Measurements from ENCODE around the gene FXYD4.
"Not testable (repeated sequence)": the region's sequence is repeated elsewhere in the genome, so short reads cannot be mapped to it uniquely, and the experiment has no call there.

Gene FXYD4

GRCh38 chr10:43336061-43336460 lies 35.4 kb upstream of the FXYD4 start:
- H2BK15ac ChIP-seq (ENCODE audit: low read depth, poor library complexity, severe bottlenecking): no peak overlapping the region
- no peak overlapping the region for H2AFZ ChIP-seq (ENCODE audit: low read depth, low read length)
- H3K9ac ChIP-seq (ENCODE audit: low read length): no peak overlapping the region
- peaks cover 26% of the 10 kb centered on the region for H3K4me1 ChIP-seq (ENCODE audit: control insufficient read depth, insufficient read depth, low read depth, low read length)
- no peaks in the 10 kb centered on the region for H3K36me3 ChIP-seq (ENCODE audit: control insufficient read depth in 1 of 2, insufficient read depth in 2 of 2, low read depth in 1 of 2, low read length in 2 of 2)
- no peak overlapping the region for H4K8ac ChIP-seq (ENCODE audit: low read length)
- no peak overlapping the region for H2BK120ac ChIP-seq (ENCODE audit: low read depth, low read length)
- H3K4me3 ChIP-seq (ENCODE audit: insufficient read depth in 1 of 2, low read depth in 1 of 2, low read length in 2 of 2): no peak overlapping the region
- no peak overlapping the region for H3K23ac ChIP-seq (ENCODE audit: low read length in 2 of 2)
- H3K4me2 ChIP-seq (ENCODE audit: low read length, poor library complexity, severe bottlenecking): no peak overlapping the region
- no peak overlapping the region for H2BK12ac ChIP-seq (ENCODE audit: low read length in 2 of 2)
- no peak overlapping the region for H3K14ac ChIP-seq (ENCODE audit: low read length in 2 of 2)
- H2AK5ac ChIP-seq (ENCODE audit: low read length, severe bottlenecking): peak overlapping the region; percentile 73
- H3K79me1 ChIP-seq (replicated peaks; ENCODE audit: low read length, poor library complexity, severe bottlenecking): no peaks in the 10 kb centered on the region
- H3K4ac ChIP-seq (ENCODE audit: low read depth in 1 of 2, low read length in 2 of 2): no peak overlapping the region
- WGBS: 71% methylated on average over 2 of the region's 3 CpGs
- H2BK5ac ChIP-seq (ENCODE audit: low read depth, low read length, poor library complexity, severe bottlenecking): no peak overlapping the region
- H4K91ac ChIP-seq (ENCODE audit: low read length): no peak overlapping the region
- no peak overlapping the region for H3K18ac ChIP-seq (ENCODE audit: low read depth in 1 of 2, low read length in 2 of 2)
- no peak for DNase-seq
- no peaks in the 10 kb centered on the region for H3K9me3 ChIP-seq (ENCODE audit: control insufficient read depth, low read length)
- no peak overlapping the region for H3K27ac ChIP-seq (ENCODE audit: low read length, poor library complexity, severe bottlenecking)
- peaks cover 0 to 41% of the 10 kb centered on the region in 2 experiments for H3K27me3 ChIP-seq (ENCODE audit: control insufficient read depth in 1 of 2, insufficient read depth in 1 of 2, low read length in 2 of 2)

GRCh38 chr10:43336641-43337318 lies 34.7 kb upstream of the FXYD4 start:
- H2AFZ ChIP-seq (ENCODE audit: low read depth, low read length): no peak overlapping the region

DNA sequence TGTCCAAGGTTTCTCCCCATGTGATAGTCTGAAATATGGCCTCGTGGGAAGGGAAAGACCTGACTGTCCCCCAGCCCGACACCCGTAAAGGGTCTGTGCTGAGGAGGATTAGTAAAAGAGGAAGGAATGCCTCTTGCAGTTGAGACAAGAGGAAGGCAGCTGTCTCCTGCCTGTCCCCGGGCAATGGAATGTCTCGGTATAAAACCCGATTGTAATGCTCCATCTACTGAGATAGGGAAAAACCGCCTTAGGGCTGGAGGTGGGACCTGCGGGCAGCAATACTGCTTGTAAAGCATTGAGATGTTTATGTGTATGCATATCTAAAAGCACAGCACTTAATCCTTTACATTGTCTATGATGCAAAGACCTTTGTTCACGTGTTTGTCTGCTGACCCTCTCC lies 33.9 kb upstream of the FXYD4 start:
- H2BK5ac ChIP-seq (ENCODE audit: low read depth, low read length, poor library complexity, severe bottlenecking); H2BK120ac ChIP-seq (ENCODE audit: low read depth, low read length); H4K91ac ChIP-seq (ENCODE audit: low read length); H2AK5ac ChIP-seq (ENCODE audit: low read length, severe bottlenecking); H3K9me3 ChIP-seq (ENCODE audit: control insufficient read depth, low read length); H2BK12ac ChIP-seq (ENCODE audit: low read length in 2 of 2); DNase-seq; H3K9ac ChIP-seq (ENCODE audit: low read length); H3K23ac ChIP-seq (ENCODE audit: low read length in 2 of 2); H3K79me1 ChIP-seq (replicated peaks; ENCODE audit: low read length, poor library complexity, severe bottlenecking); H3K18ac ChIP-seq (ENCODE audit: low read depth in 1 of 2, low read length in 2 of 2); H3K4me3 ChIP-seq (ENCODE audit: insufficient read depth in 1 of 2, low read depth in 1 of 2, low read length in 2 of 2); H3K36me3 ChIP-seq (ENCODE audit: control insufficient read depth in 1 of 2, insufficient read depth in 2 of 2, low read depth in 1 of 2, low read length in 2 of 2); H2AFZ ChIP-seq (ENCODE audit: low read depth, low read length); H2BK15ac ChIP-seq (ENCODE audit: low read depth, poor library complexity, severe bottlenecking); H3K4ac ChIP-seq (ENCODE audit: low read depth in 1 of 2, low read length in 2 of 2); H3K14ac ChIP-seq (ENCODE audit: low read length in 2 of 2); H4K8ac ChIP-seq (ENCODE audit: low read length); H3K4me2 ChIP-seq (ENCODE audit: low read length, poor library complexity, severe bottlenecking): not testable (repeated sequence)
- peaks cover 0 to 41% of the 10 kb centered on the region in 2 experiments for H3K27me3 ChIP-seq (ENCODE audit: control insufficient read depth in 1 of 2, insufficient read depth in 1 of 2, low read length in 2 of 2)
- H3K4me1 ChIP-seq (ENCODE audit: control insufficient read depth, insufficient read depth, low read depth, low read length): peaks cover 26% of the 10 kb centered on the region
- H3K27ac ChIP-seq (ENCODE audit: low read length, poor library complexity, severe bottlenecking): peak overlapping the region; percentile 64
- WGBS: 30% methylated on average over 7 of the region's 9 CpGs

More at GRCh38 chr10:43336641-43337318, 34.7 kb upstream of the FXYD4 start:
- 82% methylated on average over 7 of the region's 9 CpGs for WGBS
- Histone ChIP-seq H2BK120ac (ENCODE audit: low read depth, low read length) (no peak overlapping the region), H3K27me3 (ENCODE audit: control insufficient read depth in 1 of 2, insufficient read depth in 1 of 2, low read length in 2 of 2) (peaks cover 0 to 41% of the 10 kb centered on the region in 2 experiments), H3K4me3 (ENCODE audit: insufficient read depth in 1 of 2, low read depth in 1 of 2, low read length in 2 of 2) (no peak overlapping the region), H3K23ac (ENCODE audit: low read length in 2 of 2) (no peak overlapping the region), H3K4me2 (ENCODE audit: low read length, poor library complexity, severe bottlenecking) (no peak overlapping the region), H2BK15ac (ENCODE audit: low read depth, poor library complexity, severe bottlenecking) (no peak overlapping the region), H4K8ac (ENCODE audit: low read length) (no peak overlapping the region), H3K4ac (ENCODE audit: low read depth in 1 of 2, low read length in 2 of 2) (no peak overlapping the region), H4K91ac (ENCODE audit: low read length) (no peak overlapping the region), H3K27ac (ENCODE audit: low read length, poor library complexity, severe bottlenecking) (peak overlapping the region; percentile 93), H3K18ac (ENCODE audit: low read depth in 1 of 2, low read length in 2 of 2) (no peak overlapping the region), H3K4me1 (ENCODE audit: control insufficient read depth, insufficient read depth, low read depth, low read length) (peaks cover 26% of the 10 kb centered on the region), H3K36me3 (ENCODE audit: control insufficient read depth in 1 of 2, insufficient read depth in 2 of 2, low read depth in 1 of 2, low read length in 2 of 2) (no peaks in the 10 kb centered on the region), H2BK12ac (ENCODE audit: low read length in 2 of 2) (no peak overlapping the region), H3K9ac (ENCODE audit: low read length) (no peak overlapping the region), H2AK5ac (ENCODE audit: low read length, severe bottlenecking) (peak overlapping the region; percentile 84), H3K9me3 (ENCODE audit: control insufficient read depth, low read length) (no peaks in the 10 kb centered on the region), H2BK5ac (ENCODE audit: low read depth, low read length, poor library complexity, severe bottlenecking) (peak overlapping the region; percentile 74), H3K79me1 (replicated peaks; ENCODE audit: low read length, poor library complexity, severe bottlenecking) (no peaks in the 10 kb centered on the region), H3K14ac (ENCODE audit: low read length in 2 of 2) (no peak overlapping the region)
- no peak for DNase-seq

GRCh38 chr10:43338117-43338516 lies 33.3 kb upstream of the FXYD4 start:
- WGBS: 79% methylated on average over 12 of the region's 12 CpGs
- Histone ChIP-seq H2BK5ac (ENCODE audit: low read depth, low read length, poor library complexity, severe bottlenecking) (no peak overlapping the region), H3K79me1 (replicated peaks; ENCODE audit: low read length, poor library complexity, severe bottlenecking) (no peaks in the 10 kb centered on the region), H3K27ac (ENCODE audit: low read length, poor library complexity, severe bottlenecking) (no peak overlapping the region), H3K27me3 (ENCODE audit: control insufficient read depth in 1 of 2, insufficient read depth in 1 of 2, low read length in 2 of 2) (peaks cover 0 to 41% of the 10 kb centered on the region in 2 experiments), H3K9me3 (ENCODE audit: control insufficient read depth, low read length) (no peaks in the 10 kb centered on the region), H2AFZ (ENCODE audit: low read depth, low read length) (no peak overlapping the region), H2BK12ac (ENCODE audit: low read length in 2 of 2) (no peak overlapping the region), H3K4me2 (ENCODE audit: low read length, poor library complexity, severe bottlenecking) (no peak overlapping the region), H2BK120ac (ENCODE audit: low read depth, low read length) (no peak overlapping the region), H3K36me3 (ENCODE audit: control insufficient read depth in 1 of 2, insufficient read depth in 2 of 2, low read depth in 1 of 2, low read length in 2 of 2) (no peaks in the 10 kb centered on the region), H3K4me1 (ENCODE audit: control insufficient read depth, insufficient read depth, low read depth, low read length) (peaks cover 26% of the 10 kb centered on the region), H3K14ac (ENCODE audit: low read length in 2 of 2) (no peak overlapping the region), H4K8ac (ENCODE audit: low read length) (no peak overlapping the region), H3K4me3 (ENCODE audit: insufficient read depth in 1 of 2, low read depth in 1 of 2, low read length in 2 of 2) (no peak overlapping the region), H3K18ac (ENCODE audit: low read depth in 1 of 2, low read length in 2 of 2) (no peak overlapping the region), H4K91ac (ENCODE audit: low read length) (no peak overlapping the region), H3K4ac (ENCODE audit: low read depth in 1 of 2, low read length in 2 of 2) (no peak overlapping the region), H2BK15ac (ENCODE audit: low read depth, poor library complexity, severe bottlenecking) (no peak overlapping the region), H2AK5ac (ENCODE audit: low read length, severe bottlenecking) (peak overlapping the region; percentile 75), H3K9ac (ENCODE audit: low read length) (no peak overlapping the region), H3K23ac (ENCODE audit: low read length in 2 of 2) (no peak overlapping the region)
- DNase-seq: no peak
